Central memory CD8-positive, alpha-beta T cell (primary cell): ENCODE results near the gene PRSS12.

Experiments used
- ATAC-seq: fragments of 150-1000 bp; cut with Tn5 transposase; replicated peaks from 2 replicates; pipeline ENCODE4 v1.10.0; 2022; ENCODE audit warnings: mild to moderate bottlenecking, moderate FRiP score, moderate number of reproducible peaks; ENCODE audit not compliant: poor library complexity, severe bottlenecking; ENCODE audit errors: extremely low read depth
- DNase-seq, 2 donors: peaks; one replicate each; pipeline ENCODE4 v3.0.0; 2021; ENCODE audit warnings: low spot score in 2 of 2
- H3K27ac Mint-ChIP-seq: one replicate; pipeline ENCODE4 v1.8.0; 2022; ENCODE audit warnings: low read depth, mild to moderate bottlenecking, moderate library complexity, mixed read lengths
- H3K27me3 Mint-ChIP-seq: one replicate; pipeline ENCODE4 v1.8.0; 2022; ENCODE audit warnings: mixed read lengths
- H3K36me3 Mint-ChIP-seq: one replicate; pipeline ENCODE4 v1.8.0; 2022; ENCODE audit warnings: mild to moderate bottlenecking, moderate library complexity, mixed read lengths; ENCODE audit not compliant: insufficient read depth
- H3K4me1 Mint-ChIP-seq: one replicate; pipeline ENCODE4 v1.8.0; 2022; ENCODE audit warnings: mixed read lengths
- H3K4me3 Mint-ChIP-seq: one replicate; pipeline ENCODE4 v1.8.0; 2022; ENCODE audit warnings: mild to moderate bottlenecking, moderate library complexity, mixed read lengths
- H3K9me3 Mint-ChIP-seq: one replicate; pipeline ENCODE4 v1.8.0; 2022; ENCODE audit warnings: mixed read lengths

Gene PRSS12

GRCh38 chr4:118381902-118382301 is 29.1 kb upstream of the PRSS12 start:
- no peak for DNase-seq
- ATAC-seq: no peak
- no peak overlapping the region for H3K27ac Mint-ChIP-seq
- peaks cover 14% of the 10 kb centered on the region for H3K9me3 Mint-ChIP-seq
- H3K27me3 Mint-ChIP-seq: peaks cover 24% of the 10 kb centered on the region
- no peaks in the 10 kb centered on the region for H3K36me3 Mint-ChIP-seq
- no peaks in the 10 kb centered on the region for H3K4me1 Mint-ChIP-seq
- no peak overlapping the region for H3K4me3 Mint-ChIP-seq

- Mint-ChIP-seq H3K27ac (no peak overlapping the region), H3K4me1 (no peaks in the 10 kb centered on the region), H3K27me3 (peaks cover 47% of the 10 kb centered on the region), H3K4me3 (no peak overlapping the region), H3K9me3 (no peaks in the 10 kb centered on the region), H3K36me3 (peaks cover 2% of the 10 kb centered on the region)
- DNase-seq: no peak
- no peak for ATAC-seq
Measured at GRCh38 chr4:118373614-118374255, 20.9 kb upstream of the PRSS12 start.

- peak overlapping the region; percentile 13 for H3K27ac Mint-ChIP-seq
- H3K27me3 Mint-ChIP-seq: peaks cover 40% of the 10 kb centered on the region
- H3K4me1 Mint-ChIP-seq: no peaks in the 10 kb centered on the region
- no peak overlapping the region for H3K4me3 Mint-ChIP-seq
- H3K9me3 Mint-ChIP-seq: no peaks in the 10 kb centered on the region
- H3K36me3 Mint-ChIP-seq: peaks cover 2% of the 10 kb centered on the region
- DNase-seq: no peak
- ATAC-seq: no peak
Measured at GRCh38 chr4:118372251-118372650, 19.4 kb upstream of the PRSS12 start.

GRCh38 chr4:118369231-118369630 is 16.4 kb upstream of the PRSS12 start:
- Mint-ChIP-seq H3K27me3 (peaks cover 19% of the 10 kb centered on the region), H3K36me3 (peaks cover 2% of the 10 kb centered on the region), H3K4me1 (no peaks in the 10 kb centered on the region), H3K27ac (no peak overlapping the region), H3K4me3 (no peak overlapping the region), H3K9me3 (no peaks in the 10 kb centered on the region)
- no peak for DNase-seq
- ATAC-seq: no peak

GRCh38 chr4:118367872-118368271 is 15.1 kb upstream of the PRSS12 start:
- ATAC-seq (no peak), DNase-seq (no peak)
- no peak overlapping the region for H3K27ac Mint-ChIP-seq
- peaks cover 1% of the 10 kb centered on the region for H3K36me3 Mint-ChIP-seq
- peaks cover 25% of the 10 kb centered on the region for H3K27me3 Mint-ChIP-seq
- no peaks in the 10 kb centered on the region for H3K4me1 Mint-ChIP-seq
- H3K9me3 Mint-ChIP-seq: no peaks in the 10 kb centered on the region
- H3K4me3 Mint-ChIP-seq: no peak overlapping the region

DNA sequence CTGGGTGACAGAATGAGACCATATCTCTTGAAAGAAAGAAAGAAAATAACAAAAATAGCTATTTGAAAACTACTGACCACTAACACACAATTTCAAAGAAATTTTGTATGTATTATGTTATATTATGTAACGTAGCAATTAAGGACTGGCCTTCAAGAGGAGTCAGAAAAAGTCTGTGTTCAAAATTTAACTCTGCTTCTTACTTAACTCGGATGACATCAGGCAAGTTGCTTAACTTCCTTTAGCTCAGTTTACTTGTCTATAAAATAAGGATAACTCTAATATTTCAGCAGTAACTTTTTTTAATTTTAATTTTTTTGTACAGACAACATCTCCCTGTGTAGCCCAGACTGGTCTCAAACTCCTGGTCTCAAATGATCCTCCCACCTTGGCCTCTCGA is 14.6 kb upstream of the PRSS12 start:
- Mint-ChIP-seq H3K4me1 (no peaks in the 10 kb centered on the region), H3K27me3 (peaks cover 30% of the 10 kb centered on the region), H3K27ac (no peak overlapping the region), H3K36me3 (no peaks in the 10 kb centered on the region), H3K4me3 (no peak overlapping the region), H3K9me3 (no peaks in the 10 kb centered on the region)
- ATAC-seq: no peak
- no peak for DNase-seq

DNA sequence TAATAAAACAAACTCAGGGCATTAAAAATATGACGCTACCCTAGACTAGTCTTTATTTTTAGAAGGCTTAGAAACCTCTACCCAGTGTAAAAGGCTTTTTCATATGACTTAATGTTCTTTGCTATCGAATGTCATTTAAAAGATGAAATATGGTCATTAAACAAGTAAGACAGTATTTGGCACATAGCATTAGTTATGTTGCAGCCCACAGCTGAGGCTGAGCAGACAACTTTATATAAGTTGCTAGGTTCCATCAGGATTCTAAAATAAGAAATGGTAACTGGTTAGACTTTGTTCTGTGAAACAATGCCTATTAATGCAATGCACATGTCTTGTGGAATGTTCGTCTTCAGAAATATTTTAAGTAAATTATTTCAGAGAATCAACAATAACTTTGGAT is 10.4 kb upstream of the PRSS12 start:
- H3K27me3 Mint-ChIP-seq: peaks cover 44% of the 10 kb centered on the region
- no peaks in the 10 kb centered on the region for H3K4me1 Mint-ChIP-seq
- no peaks in the 10 kb centered on the region for H3K36me3 Mint-ChIP-seq
- no peak for DNase-seq
- no peak overlapping the region for H3K27ac Mint-ChIP-seq
- H3K4me3 Mint-ChIP-seq: no peak overlapping the region
- no peaks in the 10 kb centered on the region for H3K9me3 Mint-ChIP-seq
- no peak for ATAC-seq

- Mint-ChIP-seq H3K27me3 (peaks cover 63% of the 10 kb centered on the region), H3K4me3 (no peak overlapping the region), H3K4me1 (no peaks in the 10 kb centered on the region), H3K36me3 (peaks cover 2% of the 10 kb centered on the region), H3K9me3 (no peaks in the 10 kb centered on the region), H3K27ac (no peak overlapping the region)
- DNase-seq: no peak
- ATAC-seq: no peak
Measured at GRCh38 chr4:118361192-118361591, 8.4 kb upstream of the PRSS12 start.

- Mint-ChIP-seq H3K4me1 (no peaks in the 10 kb centered on the region), H3K4me3 (no peak overlapping the region), H3K36me3 (peaks cover 2% of the 10 kb centered on the region), H3K27ac (no peak overlapping the region), H3K27me3 (peaks cover 74% of the 10 kb centered on the region), H3K9me3 (no peaks in the 10 kb centered on the region)
- DNase-seq (no peak), ATAC-seq (no peak)
Measured at GRCh38 chr4:118360106-118360505, 7.3 kb upstream of the PRSS12 start.

- ATAC-seq (no peak), DNase-seq (no peak)
- H3K27me3 Mint-ChIP-seq: peaks cover 89% of the 10 kb centered on the region
- H3K36me3 Mint-ChIP-seq: peaks cover 2% of the 10 kb centered on the region
- H3K4me3 Mint-ChIP-seq: no peak overlapping the region
- H3K4me1 Mint-ChIP-seq: peaks cover 9% of the 10 kb centered on the region
- H3K27ac Mint-ChIP-seq: no peak overlapping the region
- H3K9me3 Mint-ChIP-seq: no peaks in the 10 kb centered on the region
Measured at GRCh38 chr4:118357601-118358000, 4.8 kb upstream of the PRSS12 start.

- peaks cover 9% of the 10 kb centered on the region for H3K4me1 Mint-ChIP-seq
- H3K4me3 Mint-ChIP-seq: no peak overlapping the region
- H3K27ac Mint-ChIP-seq: no peak overlapping the region
- no peaks in the 10 kb centered on the region for H3K9me3 Mint-ChIP-seq
- ATAC-seq: no peak
- DNase-seq: no peak
- peaks cover 2% of the 10 kb centered on the region for H3K36me3 Mint-ChIP-seq
- H3K27me3 Mint-ChIP-seq: peaks cover 87% of the 10 kb centered on the region
Measured at GRCh38 chr4:118356731-118357130, 3.9 kb upstream of the PRSS12 start.

DNA sequence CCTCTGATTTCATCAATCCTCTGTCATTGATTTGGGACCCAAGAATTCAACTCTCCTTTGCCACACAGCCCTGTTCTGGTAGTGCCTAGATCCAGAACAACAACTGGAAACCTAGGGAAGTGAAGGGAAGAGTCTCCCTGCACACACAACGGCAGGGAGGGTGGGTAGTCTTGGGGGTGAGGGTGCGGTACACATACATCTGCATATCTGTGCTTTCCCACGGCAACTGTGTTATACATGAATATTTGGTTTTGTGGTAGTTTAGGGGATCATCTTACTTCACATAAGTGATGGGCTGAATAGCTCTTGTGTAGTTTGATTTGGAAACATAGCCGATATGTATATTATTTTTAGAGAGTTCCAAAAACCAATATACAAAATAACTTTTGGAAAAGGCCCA is 3.3 kb upstream of the PRSS12 start:
- no peak for ATAC-seq
- Mint-ChIP-seq H3K27ac (no peak overlapping the region), H3K27me3 (peaks cover 87% of the 10 kb centered on the region), H3K9me3 (no peaks in the 10 kb centered on the region), H3K4me3 (no peak overlapping the region), H3K36me3 (peaks cover 2% of the 10 kb centered on the region), H3K4me1 (peaks cover 9% of the 10 kb centered on the region)
- no peak for DNase-seq

GRCh38 chr4:118354913-118355312 is 2.1 kb upstream of the PRSS12 start:
- H3K4me1 Mint-ChIP-seq: peaks cover 9% of the 10 kb centered on the region
- no peaks in the 10 kb centered on the region for H3K9me3 Mint-ChIP-seq
- H3K27me3 Mint-ChIP-seq: peaks cover 94% of the 10 kb centered on the region
- no peak for DNase-seq
- peaks cover 2% of the 10 kb centered on the region for H3K36me3 Mint-ChIP-seq
- no peak for ATAC-seq
- no peak overlapping the region for H3K27ac Mint-ChIP-seq
- no peak overlapping the region for H3K4me3 Mint-ChIP-seq
